ENCODE measurements around the gene ALOX15B.

DNA sequence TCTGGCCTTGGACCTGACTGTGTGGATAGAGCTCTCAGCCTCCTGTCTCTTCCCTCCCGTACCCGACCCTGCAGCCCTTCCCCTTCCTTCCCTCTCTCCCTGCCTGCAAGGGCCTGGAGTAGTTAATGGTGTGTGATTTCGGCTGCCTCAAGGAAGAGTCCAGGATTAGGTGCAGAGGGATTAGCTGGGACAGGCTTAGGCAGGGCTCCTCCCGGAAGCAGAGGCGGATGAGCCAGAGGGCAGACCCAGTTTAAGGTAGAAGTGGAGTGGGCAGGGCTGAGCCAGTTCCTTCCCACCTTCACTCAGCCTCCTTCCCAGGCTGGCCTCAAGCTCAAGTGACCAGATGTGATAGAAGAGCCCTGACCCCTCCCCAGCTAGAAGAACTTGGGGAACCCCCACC lies 19.7 kb upstream of the ALOX15B start:
- TF ChIP-seq, protein P1, sequence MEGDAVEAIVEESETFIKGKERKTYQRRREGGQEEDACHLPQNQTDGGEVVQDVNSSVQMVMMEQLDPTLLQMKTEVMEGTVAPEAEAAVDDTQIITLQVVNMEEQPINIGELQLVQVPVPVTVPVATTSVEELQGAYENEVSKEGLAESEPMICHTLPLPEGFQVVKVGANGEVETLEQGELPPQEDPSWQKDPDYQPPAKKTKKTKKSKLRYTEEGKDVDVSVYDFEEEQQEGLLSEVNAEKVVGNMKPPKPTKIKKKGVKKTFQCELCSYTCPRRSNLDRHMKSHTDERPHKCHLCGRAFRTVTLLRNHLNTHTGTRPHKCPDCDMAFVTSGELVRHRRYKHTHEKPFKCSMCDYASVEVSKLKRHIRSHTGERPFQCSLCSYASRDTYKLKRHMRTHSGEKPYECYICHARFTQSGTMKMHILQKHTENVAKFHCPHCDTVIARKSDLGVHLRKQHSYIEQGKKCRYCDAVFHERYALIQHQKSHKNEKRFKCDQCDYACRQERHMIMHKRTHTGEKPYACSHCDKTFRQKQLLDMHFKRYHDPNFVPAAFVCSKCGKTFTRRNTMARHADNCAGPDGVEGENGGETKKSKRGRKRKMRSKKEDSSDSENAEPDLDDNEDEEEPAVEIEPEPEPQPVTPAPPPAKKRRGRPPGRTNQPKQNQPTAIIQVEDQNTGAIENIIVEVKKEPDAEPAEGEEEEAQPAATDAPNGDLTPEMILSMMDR (IDR thresholded peaks at IDR 0.05; ENCODE audit: poor library complexity, severe bottlenecking): no peak
- TF ChIP-seq TAF1 (IDR thresholded peaks at IDR 0.05; ENCODE audit: low read depth) (no peak), EP300 (conservative IDR thresholded peaks at IDR 0.05; ENCODE audit: poor library complexity, severe bottlenecking) (no peak), EZH2 (IDR thresholded peaks at IDR 0.05; ENCODE audit: borderline replicate concordance, insufficient read depth, low read length, poor library complexity, severe bottlenecking) (no peak), POLR2AphosphoS5 (IDR thresholded peaks at IDR 0.05) (no peak), MXI1 (conservative IDR thresholded peaks at IDR 0.05; ENCODE audit: poor library complexity, severe bottlenecking) (no peak)
- TF ChIP-seq, protein P2, sequence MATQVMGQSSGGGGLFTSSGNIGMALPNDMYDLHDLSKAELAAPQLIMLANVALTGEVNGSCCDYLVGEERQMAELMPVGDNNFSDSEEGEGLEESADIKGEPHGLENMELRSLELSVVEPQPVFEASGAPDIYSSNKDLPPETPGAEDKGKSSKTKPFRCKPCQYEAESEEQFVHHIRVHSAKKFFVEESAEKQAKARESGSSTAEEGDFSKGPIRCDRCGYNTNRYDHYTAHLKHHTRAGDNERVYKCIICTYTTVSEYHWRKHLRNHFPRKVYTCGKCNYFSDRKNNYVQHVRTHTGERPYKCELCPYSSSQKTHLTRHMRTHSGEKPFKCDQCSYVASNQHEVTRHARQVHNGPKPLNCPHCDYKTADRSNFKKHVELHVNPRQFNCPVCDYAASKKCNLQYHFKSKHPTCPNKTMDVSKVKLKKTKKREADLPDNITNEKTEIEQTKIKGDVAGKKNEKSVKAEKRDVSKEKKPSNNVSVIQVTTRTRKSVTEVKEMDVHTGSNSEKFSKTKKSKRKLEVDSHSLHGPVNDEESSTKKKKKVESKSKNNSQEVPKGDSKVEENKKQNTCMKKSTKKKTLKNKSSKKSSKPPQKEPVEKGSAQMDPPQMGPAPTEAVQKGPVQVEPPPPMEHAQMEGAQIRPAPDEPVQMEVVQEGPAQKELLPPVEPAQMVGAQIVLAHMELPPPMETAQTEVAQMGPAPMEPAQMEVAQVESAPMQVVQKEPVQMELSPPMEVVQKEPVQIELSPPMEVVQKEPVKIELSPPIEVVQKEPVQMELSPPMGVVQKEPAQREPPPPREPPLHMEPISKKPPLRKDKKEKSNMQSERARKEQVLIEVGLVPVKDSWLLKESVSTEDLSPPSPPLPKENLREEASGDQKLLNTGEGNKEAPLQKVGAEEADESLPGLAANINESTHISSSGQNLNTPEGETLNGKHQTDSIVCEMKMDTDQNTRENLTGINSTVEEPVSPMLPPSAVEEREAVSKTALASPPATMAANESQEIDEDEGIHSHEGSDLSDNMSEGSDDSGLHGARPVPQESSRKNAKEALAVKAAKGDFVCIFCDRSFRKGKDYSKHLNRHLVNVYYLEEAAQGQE (IDR thresholded peaks at IDR 0.05; ENCODE audit: borderline replicate concordance): no peak

Measured in neural cell (in vitro differentiated cells).